KMS-11 (cell line): ENCODE measurements around the gene CTSH.

Experiments
- H2AFZ ChIP-seq: fragments of 200-600 bp; sonication (generic); 2 replicates; pipeline ENCODE4 v1.6.1; 2016; ENCODE audit warnings: antibody characterized with exemption, mixed run types, low read depth
- H3K27ac ChIP-seq: fragments of 200-600 bp; sonication (generic); 2 replicates; pipeline ENCODE4 v1.6.1; 2016; ENCODE audit warnings: mild to moderate bottlenecking, mixed run types
- H3K27me3 ChIP-seq: fragments of 200-600 bp; sonication (generic); 2 replicates; pipeline ENCODE4 v1.6.1; 2017; ENCODE audit warnings: mild to moderate bottlenecking, low read depth, mixed run types, moderate library complexity; ENCODE audit not compliant: insufficient read depth
- H3K36me3 ChIP-seq: fragments of 200-600 bp; sonication (generic); 2 replicates; pipeline ENCODE4 v1.6.1; 2017; ENCODE audit warnings: mild to moderate bottlenecking, mixed run types; ENCODE audit not compliant: insufficient read depth
- H3K4me1 ChIP-seq: fragments of 200-600 bp; sonication (generic); 2 replicates; pipeline ENCODE4 v1.6.1; 2016; ENCODE audit warnings: mild to moderate bottlenecking, low read depth, mixed run types; ENCODE audit not compliant: poor library complexity, severe bottlenecking
- H3K4me2 ChIP-seq: fragments of 200-600 bp; sonication (generic); 2 replicates; pipeline ENCODE4 v1.7.0; 2016; ENCODE audit warnings: mild to moderate bottlenecking, mixed run types
- H3K4me3 ChIP-seq: fragments of 200-600 bp; sonication (generic); IDR thresholded peaks from 2 replicates; pipeline ENCODE4 v1.6.1; 2017; ENCODE audit warnings: low read depth, low read length, mixed read lengths; ENCODE audit not compliant: insufficient read depth
- H3K79me2 ChIP-seq: fragments of 200-600 bp; sonication (generic); 2 replicates; pipeline ENCODE4 v1.6.1; 2016; ENCODE audit warnings: low read depth, mixed run types; ENCODE audit not compliant: insufficient read depth
- H3K9ac ChIP-seq: fragments of 200-600 bp; sonication (generic); 2 replicates; pipeline ENCODE4 v1.6.1; 2016; ENCODE audit warnings: mild to moderate bottlenecking, mixed run types
- H4K20me1 ChIP-seq: fragments of 200-600 bp; sonication (generic); 2 replicates; pipeline ENCODE4 v1.6.1; 2016; ENCODE audit warnings: mild to moderate bottlenecking, mixed run types; ENCODE audit not compliant: insufficient read depth
- CTCF ChIP-seq: fragments of 200-600 bp; sonication (generic); conservative IDR thresholded peaks from 2 replicates; pipeline ENCODE4 v1.6.1; 2017; ENCODE audit warnings: low read depth, mild to moderate bottlenecking, antibody characterized with exemption, low read length, moderate library complexity, mixed read lengths

CTSH gene

DNA sequence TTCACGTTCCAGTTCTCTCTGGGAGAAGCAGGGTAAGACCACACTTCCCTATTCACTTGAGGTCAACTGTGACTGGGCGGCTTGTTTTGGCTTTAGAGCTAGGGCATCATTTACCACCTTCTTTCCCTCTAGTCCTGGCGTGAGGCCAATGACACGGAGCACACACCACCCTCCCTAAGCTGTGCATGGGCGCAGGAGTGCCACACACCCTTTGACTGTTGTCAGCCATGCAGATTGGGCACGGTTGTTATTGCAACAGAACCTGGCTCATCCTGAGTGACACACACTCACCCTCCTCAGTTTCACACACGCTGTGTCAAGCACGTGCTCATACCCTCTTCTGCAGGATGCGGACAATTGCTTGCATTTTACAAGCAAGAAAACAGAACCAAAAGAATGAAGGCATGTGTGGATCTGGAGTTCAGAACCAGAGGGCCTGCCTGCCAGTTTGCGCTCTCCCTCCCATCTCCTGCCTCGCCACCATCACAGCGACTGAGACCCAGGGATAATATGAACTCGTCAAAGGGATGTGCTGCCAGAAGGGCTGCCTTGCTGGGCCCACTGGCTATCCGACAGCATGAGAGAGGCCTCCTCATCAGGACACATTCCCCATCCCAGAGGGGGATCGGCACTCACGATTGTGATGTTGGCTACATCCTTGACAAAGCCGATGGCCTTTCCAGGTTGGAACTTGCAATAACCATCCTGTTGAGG is 17.6 kb downstream of the CTSH start:
- H3K27ac ChIP-seq = no peak overlapping the region
- TF ChIP-seq CTCF = no peak

DNA sequence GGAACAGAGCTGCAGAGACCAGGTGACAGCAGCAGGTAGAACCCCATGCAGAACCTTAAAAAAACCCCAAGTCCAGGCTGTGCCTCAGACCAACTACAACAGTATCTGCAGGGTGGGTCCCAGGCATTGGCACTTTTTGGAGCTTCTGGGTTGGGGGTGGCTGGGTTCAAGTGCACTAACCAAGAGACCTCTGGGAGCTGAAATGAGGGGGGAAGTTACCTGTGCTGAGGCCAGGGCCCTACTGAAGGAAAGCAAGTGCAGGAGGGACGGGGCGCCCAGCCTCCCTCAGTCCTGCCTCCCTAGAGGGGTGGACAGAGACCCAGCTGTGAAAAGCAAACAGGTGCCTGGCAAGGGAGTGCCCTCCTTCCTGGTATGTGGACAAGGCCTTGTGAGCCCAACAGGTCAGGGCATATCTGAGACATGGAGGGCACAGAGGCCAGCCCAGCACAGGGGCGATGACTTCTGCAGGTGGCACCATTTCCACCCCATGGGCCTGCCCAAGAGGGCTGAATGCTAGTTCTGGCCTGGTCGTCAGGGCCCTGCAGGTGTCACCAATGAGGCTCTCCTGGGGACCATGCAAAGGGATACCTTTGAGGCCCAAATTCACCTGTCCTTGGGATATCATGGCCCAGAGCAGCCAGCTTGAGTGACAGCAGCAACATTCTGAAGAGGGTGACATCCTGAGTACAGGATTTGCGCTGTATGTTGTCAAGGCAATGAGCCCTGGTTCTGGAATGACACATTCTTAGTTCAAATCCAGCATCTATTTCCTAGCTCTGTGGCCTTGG is 18.7 kb downstream of the CTSH start:
- H3K9ac ChIP-seq = no peak overlapping the region
- no peak for TF ChIP-seq CTCF
- H3K27me3 ChIP-seq = no peaks in the 10 kb centered on the region
- H3K4me1 ChIP-seq = no peaks in the 10 kb centered on the region
- no peaks in the 10 kb centered on the region for H3K79me2 ChIP-seq
- no peaks in the 10 kb centered on the region for H4K20me1 ChIP-seq
- no peaks in the 10 kb centered on the region for H3K36me3 ChIP-seq
- no peak overlapping the region for H3K4me3 ChIP-seq
- no peak overlapping the region for H3K4me2 ChIP-seq
- no peak overlapping the region for H3K27ac ChIP-seq
- H2AFZ ChIP-seq = no peak overlapping the region

More for the DNA sequence above, 17.6 kb downstream of the CTSH start:
- no peaks in the 10 kb centered on the region for H4K20me1 ChIP-seq
- H3K4me2 ChIP-seq = no peak overlapping the region
- no peaks in the 10 kb centered on the region for H3K4me1 ChIP-seq
- H3K36me3 ChIP-seq = no peaks in the 10 kb centered on the region
- H3K27me3 ChIP-seq = no peaks in the 10 kb centered on the region
- H3K9ac ChIP-seq = no peak overlapping the region
- H3K79me2 ChIP-seq = no peaks in the 10 kb centered on the region
- no peak overlapping the region for H3K4me3 ChIP-seq
- no peak overlapping the region for H2AFZ ChIP-seq

- Histone ChIP-seq H3K27ac (no peak overlapping the region), H3K4me2 (no peak overlapping the region), H3K4me3 (no peak overlapping the region), H3K4me1 (no peaks in the 10 kb centered on the region), H3K36me3 (no peaks in the 10 kb centered on the region), H2AFZ (no peak overlapping the region), H3K27me3 (no peaks in the 10 kb centered on the region), H4K20me1 (no peaks in the 10 kb centered on the region), H3K79me2 (no peaks in the 10 kb centered on the region), H3K9ac (no peak overlapping the region)
- no peak for TF ChIP-seq CTCF
Measured at GRCh38 chr15:78925076-78925624, 19.7 kb downstream of the CTSH start.

GRCh38 chr15:78923480-78924360 is 21.1 kb downstream of the CTSH start:
- no peak for TF ChIP-seq CTCF
- no peak overlapping the region for H3K4me2 ChIP-seq
- H3K27me3 ChIP-seq = no peaks in the 10 kb centered on the region
- no peak overlapping the region for H2AFZ ChIP-seq
- H3K9ac ChIP-seq = no peak overlapping the region
- no peaks in the 10 kb centered on the region for H3K36me3 ChIP-seq
- H3K27ac ChIP-seq = no peak overlapping the region
- H3K4me1 ChIP-seq = no peaks in the 10 kb centered on the region
- H3K4me3 ChIP-seq = no peak overlapping the region
- H3K79me2 ChIP-seq = no peaks in the 10 kb centered on the region
- no peaks in the 10 kb centered on the region for H4K20me1 ChIP-seq
